D341Med (cell line): Measurements from ENCODE around the gene QSER1.
A peak's percentile ranks its signal among the peaks of the same experiment; 100 is the strongest.
"Not testable (repeated sequence)": the region's sequence is repeated elsewhere in the genome, so short reads cannot be mapped to it uniquely, and the experiment has no call there.

ENCODE experiments used
- DNase-seq: peaks from one replicate; pipeline ENCODE4 v3.0.0; 2012; ENCODE audit warnings: low spot score

Gene QSER1

DNA sequence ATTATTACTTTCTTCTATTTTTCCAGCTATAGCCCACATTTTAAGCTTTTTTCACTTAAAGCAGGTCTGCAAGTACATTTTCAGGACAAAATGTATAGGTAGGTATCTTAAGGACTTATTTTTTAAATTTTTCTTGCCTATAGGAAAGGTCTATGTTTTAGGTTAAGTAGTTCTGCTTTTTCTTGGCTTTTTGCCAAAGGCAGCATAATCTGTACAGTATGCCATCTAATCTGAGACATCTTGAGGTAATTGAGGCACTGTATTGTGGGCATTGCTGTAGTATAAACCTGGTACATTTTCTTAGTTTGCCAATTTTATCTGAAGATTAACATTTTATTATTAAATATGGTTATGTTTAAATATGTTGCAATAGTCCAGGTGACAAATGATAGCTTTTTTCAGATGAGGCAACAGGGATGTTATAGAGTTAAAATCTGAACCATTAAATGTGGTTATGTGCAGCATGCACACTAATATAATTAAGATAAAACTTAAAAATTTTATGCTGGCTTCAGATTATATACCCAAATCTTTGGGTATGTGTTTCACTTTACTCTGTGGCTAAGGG, 42.9 kb downstream of the QSER1 start:
- no peak for DNase-seq

DNA sequence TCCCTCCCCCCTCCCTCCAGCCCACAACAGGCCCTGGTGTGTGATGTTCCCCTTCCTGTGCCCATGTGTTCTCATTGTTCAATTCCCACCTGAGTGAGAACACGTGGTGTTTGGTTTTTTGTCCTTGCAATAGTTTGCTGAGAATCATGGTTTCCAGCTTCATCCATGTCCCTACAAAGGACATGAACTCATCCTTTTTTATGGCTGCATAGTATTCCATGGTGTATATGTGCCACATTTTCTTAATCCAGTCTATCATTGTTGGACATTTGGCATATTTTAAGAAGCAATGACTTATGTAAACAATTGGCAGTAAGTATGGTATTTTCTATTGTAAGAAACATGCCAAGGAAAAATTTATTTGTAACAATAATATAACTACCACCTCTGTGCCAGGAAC, 43.6 kb downstream of the QSER1 start:
- not testable (repeated sequence) for DNase-seq

DNA sequence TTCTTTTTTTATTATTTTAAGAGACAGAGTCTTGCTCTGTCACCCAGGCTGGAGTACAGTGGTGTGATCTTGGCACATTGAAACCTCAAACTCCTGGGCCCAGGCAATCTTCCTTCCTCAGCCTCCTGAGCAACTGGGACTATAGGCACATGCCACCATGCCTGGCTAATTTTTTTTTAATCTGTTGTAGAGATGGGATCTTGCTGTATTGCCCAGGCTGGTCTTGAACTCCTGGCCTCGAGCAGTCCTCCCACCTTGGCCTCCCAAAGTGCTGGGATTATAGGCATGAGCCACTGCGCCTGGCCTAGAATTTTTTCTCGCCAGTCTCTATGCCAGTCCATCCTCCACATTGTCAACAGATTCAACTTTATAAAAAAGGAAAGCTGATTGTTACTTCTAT, 44.7 kb downstream of the QSER1 start:
- not testable (repeated sequence) for DNase-seq

DNA sequence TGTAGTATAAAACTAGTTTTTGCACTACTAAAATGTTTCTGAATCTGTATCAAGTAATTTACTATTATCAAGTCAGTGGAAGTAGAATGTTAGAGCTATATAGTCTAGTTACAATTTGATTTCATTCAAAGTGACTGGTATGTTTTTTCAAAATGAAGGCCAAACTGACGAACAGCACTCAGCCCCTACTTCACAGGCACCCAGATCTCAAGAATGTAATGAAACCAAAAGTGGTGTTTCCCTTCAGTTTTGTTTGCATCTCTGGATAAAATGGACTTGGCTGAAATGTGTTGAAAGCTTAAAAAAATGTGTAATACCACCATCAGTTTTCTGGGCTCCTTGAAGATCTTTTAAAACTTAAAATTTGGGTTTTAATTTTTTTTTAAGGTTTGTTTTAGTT, 46.4 kb downstream of the QSER1 start:
- no peak for DNase-seq

DNA sequence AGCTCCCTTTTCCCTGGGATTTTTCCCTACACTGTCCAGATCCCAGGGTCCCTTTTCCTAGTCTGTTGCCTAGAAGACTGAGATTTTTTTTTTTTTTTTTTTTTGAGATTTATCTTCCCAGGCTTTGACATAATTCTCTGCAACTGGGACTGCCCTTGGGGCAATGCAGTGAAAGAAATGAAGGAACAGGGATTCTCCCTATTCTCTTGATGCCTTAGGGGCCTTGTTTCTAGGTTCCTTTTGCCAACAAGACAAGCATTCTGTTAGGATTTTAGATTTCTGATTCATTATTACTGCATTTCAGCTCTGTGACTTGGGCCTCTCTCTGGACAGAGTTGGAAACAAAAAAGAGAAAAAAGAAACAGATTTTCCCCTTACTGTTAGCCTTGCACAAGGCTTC, 47.3 kb downstream of the QSER1 start:
- DNase-seq = no peak

DNA sequence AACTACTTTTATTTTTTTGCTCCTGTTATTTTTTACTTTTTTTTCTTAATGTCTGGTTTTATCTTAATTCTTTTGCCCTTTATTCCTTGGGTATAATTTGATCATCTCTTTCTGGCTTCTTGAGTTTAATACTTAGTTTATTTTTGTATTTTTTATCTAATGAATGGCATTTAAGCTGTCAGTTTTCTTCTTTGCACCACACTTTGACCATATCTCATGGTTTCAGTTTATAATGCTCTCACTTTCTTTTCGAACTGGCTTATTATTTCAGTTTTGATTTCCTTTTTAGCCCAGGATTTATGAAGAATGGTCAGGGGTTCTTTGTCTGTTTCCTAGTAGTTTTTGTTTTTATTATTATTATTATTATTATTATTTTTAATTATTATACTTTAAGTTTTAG, 48.3 kb downstream of the QSER1 start:
- DNase-seq = no peak

DNA sequence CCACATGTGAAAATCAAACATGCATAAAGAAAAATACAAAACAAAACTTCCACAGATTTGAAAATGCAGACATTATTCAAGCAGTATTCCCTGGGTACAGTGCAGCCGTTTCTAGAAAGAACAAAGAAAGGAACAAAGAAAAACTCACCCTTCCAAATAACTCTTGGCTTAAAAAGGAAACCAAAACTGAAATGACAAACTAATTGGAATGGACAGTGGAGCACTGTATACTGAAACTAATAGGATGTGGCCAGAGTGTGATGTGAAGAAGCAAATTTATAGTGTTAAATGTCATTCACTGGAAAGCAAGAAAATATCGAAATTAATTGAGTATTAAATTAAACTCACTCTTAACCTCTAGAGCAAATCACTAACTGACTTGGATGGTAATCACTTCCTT, 55.4 kb downstream of the QSER1 start:
- no peak for DNase-seq

DNA sequence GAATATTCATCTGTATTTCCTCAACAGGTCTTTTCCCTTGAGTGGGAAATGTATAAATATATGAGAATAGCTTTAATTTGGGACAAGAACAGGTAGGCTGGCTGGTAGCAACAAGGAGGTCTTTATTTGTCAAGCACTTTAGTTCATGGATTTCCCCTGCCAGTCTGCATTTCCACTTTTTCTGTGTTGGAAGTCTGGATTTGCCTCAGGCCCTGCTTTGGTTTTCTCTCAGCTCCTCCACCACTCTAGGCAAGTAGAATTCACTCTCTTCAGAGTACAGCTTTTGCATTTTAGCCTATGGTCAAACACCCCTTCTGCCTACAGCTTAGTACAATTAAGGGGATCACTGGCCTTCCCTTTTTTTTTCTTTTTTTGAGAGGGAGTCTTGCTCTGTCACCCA, 57.1 kb downstream of the QSER1 start:
- DNase-seq = no peak

DNA sequence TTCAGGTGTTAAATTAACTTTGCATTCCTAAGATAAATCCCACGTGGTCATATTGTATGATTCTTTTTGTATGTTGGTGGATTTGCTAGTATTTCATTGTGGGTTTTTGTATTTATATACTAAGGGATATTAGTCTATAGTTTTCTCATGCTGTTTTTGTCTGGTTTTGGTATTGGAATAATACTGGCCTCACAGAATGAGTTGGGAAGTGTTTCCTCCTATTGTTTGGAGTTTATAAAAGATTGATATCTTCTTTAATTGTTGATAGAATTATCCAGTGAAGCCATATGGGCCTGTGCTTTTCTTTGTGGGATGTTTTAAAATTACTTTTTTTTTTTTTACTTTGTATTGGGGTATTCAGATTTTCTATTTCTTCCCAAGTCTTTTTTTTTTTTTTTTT, 59.8 kb downstream of the QSER1 start:
- no peak for DNase-seq

DNA sequence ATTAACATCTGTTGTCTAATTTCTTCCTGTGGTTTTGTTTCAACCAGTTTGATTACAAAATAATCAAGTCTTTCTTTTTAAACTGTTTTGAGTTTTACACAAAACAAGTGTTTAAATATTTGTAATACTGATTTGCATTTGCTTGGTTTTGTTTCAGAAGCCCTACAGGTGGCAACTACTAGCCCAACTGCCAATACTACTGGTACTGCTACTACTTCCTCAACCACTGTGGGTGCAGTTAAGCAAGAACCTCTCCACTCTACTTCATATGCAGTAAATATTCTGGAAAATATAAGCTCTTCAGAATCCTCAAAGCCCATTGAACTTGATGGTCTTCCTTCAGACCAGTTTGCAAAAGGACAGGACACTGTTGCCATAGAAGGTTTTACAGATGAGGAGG, 61.1 kb downstream of the QSER1 start:
- no peak for DNase-seq

DNA sequence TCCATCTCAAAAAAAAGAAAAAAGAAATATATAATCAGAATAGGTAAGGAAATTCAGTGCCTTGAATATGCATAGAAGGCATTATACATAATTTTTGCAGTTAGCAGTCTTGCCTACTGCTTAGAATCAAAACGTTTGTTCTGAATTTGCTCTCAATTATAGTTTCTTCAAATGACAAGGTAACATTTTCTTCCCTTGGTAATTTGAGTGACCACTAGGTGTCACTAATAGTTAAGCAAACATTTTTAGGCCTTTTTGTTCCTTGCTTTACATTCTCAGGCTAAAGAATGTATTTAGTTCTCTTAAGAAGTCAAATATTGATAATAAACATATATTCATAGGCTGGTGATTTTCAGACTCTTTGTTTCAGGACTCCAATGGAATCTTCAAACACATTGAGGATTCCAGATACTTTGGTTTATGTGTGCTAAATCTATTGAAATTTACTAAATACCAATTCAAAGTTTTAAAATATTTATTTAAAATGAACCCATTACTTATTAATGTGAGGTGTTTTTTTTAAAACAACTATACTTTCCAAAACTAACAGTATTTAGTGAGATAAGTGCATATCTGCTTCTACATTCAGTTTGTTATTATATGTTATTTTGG, 68.0 kb downstream of the QSER1 start:
- DNase-seq = peak; percentile 25

DNA sequence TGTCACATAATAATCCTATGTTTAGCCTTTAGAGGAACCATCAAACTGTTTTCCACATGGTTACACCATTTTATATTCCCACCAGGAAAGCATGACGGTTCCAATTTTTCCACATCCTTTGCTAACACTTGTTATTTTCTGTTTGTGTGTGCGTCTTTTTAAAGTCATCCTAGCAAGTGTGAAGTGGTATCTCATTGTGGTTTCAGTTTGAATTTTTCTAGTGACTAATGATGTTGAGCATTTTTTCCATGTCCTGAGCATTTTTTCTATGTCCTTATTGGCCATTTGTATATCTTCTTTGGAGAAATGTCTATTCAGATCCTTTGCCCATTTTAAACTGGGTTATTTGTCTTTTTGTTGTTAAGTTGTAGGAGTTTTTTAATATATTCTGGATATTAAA, 69.4 kb downstream of the QSER1 start:
- no peak for DNase-seq

DNA sequence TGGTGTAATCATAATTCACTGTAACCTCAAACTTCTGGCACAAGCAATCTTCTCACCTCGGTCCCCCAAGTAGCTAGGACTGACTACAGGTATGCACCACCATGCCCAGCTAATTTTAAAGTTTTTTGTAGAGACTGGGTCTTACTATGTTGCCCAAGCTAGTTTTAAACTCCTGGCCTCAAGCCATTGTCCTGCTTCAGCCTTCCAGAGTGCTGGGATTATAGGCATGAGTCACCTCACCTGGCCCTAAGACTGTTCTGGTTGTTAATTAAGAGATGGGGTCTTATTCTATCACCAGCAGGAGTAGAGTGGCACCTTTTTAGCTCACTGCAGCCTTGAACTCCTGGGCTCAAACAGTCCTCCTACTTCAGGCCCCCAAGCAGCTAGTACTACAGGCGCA, 71.1 kb downstream of the QSER1 start:
- no peak for DNase-seq

DNA sequence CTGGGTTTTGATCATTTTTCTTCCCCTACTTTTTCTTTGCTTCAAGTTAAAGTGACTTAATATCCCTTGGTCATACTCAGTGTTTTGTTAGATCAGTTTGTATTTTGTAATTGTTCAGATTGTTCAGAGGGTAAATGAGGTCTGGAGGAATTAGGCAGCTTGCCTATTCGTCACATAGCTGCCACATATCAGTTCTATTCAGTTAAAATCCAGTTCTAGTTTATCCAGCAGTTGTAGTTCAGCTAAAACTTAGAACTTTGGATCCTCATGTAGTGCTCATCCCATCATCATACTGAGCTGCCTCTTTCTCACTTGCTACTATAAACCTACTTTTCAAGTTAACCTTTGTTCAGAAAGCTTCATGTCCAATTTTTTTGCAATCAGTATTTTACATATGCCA, 75.9 kb downstream of the QSER1 start:
- no peak for DNase-seq

DNA sequence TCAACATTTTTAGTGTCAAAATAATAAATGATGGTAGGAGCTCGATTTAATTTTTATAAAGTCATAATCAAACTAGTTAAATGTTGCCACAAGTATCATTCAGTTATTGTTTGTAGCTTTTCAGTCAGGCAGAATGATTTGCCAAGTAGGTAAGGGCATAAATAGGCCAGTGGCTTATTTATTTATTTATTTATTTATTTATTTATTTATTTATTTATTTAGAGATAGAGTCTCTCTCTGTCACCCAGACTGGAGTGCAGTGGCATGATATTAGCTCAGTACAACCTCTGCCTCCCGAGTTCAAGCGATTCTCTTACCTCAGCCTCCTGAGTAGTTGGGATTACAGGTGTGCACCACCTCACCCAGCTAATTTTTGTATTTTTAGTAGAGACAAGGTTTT, 79.6 kb downstream of the QSER1 start:
- DNase-seq = not testable (repeated sequence)

DNA sequence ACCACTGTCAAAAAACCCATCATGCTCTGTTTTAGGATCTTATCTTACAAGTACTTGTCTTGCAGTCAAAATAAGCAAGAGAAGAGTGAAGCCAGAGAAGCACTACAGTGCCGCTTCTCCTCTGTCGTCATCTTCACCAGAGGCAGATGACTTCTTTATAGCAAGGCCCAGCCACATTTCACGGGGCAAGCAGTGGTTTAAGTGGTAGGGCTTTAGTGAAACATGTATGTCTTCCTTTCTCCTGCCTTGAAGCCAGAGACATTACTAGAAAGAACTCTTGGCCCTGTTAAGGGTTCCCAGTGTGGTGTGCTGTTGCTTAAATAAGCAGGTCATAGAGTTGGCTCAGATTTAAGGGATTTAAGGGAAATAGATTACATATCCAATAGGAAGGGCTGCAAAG, 80.2 kb downstream of the QSER1 start:
- no peak for DNase-seq

DNA sequence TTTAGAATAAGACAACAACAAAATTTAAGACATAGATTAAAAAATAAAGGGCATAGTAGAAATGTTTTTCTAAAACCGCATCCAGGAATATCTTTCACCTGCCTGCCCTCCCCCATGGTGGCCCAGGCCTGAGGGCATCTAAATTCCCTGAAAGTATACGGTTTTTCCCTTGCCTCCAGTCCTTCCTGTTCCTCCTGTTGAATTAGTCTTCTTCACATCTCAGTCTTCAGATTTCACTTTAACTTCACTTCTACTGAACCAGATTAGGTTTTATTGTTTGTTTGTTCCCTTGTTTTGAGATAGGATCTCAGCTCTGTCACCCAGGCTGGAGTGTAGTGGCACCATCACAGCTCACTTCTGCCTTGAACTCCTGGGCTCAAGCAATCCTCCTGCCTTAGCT, 90.0 kb downstream of the QSER1 start:
- DNase-seq = no peak

DNA sequence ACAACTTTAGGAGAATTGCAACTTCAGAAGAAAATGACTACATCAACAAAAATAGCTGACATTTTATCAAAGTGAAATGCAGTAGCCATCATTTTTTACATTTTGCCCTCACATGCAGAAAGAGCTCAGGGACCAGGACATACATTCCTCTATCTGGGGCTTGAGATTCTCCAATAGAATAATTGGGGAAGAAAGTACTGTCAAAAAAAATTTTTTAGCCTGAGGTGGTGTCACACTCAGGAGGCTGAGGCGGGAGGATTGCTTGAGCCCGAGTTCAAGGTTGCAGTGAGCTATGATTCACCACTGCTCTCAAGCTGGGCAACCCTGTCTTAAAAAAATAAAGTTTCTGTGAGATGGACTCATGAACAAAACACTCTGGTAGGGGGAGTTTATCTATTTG, 90.9 kb downstream of the QSER1 start:
- no peak for DNase-seq

DNA sequence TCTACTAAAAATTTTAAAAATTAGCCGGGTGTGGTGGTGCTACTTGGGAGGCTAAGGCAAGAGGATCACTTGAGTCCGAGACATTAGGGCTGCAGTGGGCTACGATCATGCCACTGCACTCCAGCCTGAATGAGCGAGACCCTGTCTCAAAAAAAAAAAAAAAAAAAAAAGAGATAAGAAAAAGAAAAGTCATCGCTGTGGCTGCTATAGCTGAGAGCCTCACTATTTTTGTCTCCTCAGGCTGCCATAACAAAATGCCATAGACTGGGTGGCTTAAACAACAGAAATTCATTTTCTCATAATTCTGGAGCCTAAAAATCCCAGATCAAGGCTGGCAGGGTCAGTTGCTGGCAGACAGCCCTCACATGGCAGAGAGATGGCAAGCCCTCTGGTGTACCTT, 93.0 kb downstream of the QSER1 start:
- peak; percentile 37 for DNase-seq

DNA sequence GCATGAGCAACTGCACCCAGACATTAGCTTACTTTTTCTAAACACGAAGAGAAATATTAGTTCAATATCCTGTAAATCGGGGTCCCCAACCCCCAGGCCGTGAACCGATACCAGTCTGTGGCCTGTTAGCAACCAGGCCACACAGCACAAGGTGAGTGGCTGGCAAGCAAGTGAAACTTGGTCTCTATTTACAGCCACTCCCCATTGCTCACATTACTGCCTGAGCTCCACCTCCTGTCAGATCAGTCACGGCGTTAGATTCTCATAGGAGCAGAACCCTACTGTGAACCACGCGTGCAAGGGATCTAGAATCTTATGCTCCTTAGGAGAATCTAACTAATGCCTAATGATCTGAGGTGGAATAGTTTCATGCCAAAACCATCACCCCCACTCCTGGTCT, 95.2 kb downstream of the QSER1 start:
- no peak for DNase-seq

DNA sequence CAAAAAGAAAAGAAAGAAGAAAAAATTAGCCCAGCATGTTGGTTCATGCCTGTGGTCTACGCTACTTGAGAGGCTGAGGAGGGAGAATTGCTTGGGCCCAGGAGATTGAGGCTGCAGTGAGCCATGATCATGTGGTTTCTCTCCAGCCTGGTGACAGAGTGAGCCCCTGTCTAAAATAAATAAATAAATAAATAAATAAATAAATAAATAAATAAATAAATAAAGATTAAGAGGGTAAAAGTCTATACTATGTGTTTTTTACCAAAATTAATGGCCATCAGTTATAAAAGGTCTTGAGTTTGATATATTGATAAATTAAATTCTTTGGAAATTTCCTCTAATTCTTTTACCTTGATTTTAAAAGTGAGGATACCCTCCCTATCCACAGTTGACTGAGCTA, 97.9 kb downstream of the QSER1 start:
- no peak for DNase-seq

DNA sequence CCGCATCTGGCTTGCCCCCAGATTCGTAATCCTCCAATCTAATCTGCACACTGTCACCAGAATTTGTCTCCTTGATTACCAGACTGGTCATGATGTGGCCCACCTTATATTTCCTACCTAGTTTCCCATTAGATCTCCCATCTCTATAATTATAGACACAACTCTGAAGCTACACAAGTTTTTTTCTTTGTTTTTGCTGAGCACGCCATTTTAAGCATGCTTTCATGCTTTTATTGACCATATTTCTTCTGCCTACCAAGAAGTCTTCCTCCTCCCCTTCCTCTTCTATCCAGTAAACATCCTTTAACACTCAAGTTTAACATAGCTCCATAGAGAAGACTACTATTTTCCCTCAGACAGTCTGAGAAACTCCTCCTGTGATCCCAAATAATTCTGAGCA, 98.8 kb downstream of the QSER1 start:
- DNase-seq = no peak

DNA sequence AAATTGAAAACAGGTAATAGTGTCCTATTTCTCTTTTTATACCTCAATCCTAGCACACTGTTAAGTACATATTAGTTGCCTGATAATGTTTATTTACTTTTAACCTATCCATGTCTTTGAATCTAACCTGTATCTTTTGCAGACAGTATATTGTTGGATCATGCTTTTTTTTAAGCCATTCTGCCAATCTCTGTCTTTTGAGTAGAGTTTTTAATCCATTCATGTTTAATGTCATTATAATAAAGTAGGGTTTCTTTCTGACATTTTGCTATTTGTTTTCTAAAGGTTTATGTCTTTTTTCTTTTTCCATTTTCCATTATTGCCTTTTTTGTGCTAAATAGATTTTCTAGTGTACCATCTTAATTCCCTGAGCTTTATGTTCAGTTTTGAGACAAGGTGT, 99.3 kb downstream of the QSER1 start:
- no peak for DNase-seq

DNA sequence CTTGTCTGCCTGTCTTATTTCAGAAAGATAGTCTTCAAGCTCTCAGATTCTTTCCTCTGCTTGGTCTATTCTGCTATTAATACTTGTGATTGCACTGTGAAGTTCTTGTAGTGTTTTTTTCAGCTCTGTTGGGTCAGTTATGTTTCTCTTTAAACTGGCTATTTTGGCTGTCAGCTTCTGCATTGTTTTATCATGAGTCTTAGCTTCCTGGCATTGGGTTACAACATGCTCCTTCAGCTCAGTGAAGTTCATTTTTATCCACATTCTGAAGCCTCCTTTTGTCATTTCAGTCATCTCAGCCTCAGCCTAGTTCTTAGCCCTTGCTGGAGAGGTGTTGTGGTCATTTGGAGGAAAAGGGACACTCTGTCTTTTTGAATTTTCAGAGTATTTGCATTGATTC, 107.6 kb downstream of the QSER1 start:
- no peak for DNase-seq

DNA sequence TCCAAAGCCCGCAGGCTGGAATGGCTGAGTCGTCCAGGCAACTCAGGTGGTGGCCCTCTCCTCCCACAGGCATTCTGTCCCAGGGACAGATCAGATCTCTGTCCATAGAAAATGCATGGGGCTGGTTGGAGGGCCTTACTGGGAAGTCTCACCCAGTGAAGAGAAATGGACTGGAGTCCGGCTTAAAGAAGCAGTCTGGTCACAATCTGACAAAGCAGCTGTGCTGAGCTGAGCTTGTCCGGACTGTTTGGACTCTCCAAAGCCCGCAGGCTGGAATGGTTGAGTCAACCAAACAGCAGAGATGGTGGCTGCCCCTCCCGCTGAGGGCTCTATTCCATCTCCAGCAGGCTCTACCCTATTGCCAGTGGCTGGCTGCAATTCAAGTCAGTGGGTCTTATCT, 108.7 kb downstream of the QSER1 start:
- no peak for DNase-seq
